HG03442 (cell line): ENCODE measurements around the gene VCAM1.
"Not testable (repeated sequence)": the region's sequence is repeated elsewhere in the genome, so short reads cannot be mapped to it uniquely, and the experiment has no call there.

ENCODE experiments used
- ATAC-seq: cut with Tn5 transposase; IDR thresholded peaks from one replicate; pipeline ENCODE4 v1.9.1; 2021; ENCODE audit warnings: mild to moderate bottlenecking, moderate library complexity; ENCODE audit not compliant: unreplicated experiment

Gene VCAM1

GRCh38 chr1:100773444-100773843 lies 53.9 kb downstream of the VCAM1 start:
- no peak for ATAC-seq

- ATAC-seq, result no peak
Observed at GRCh38 chr1:100774370-100774769, 54.8 kb downstream of the VCAM1 start.

- ATAC-seq, result no peak
Observed at GRCh38 chr1:100775483-100775882, 55.9 kb downstream of the VCAM1 start.

- no peak for ATAC-seq
Observed at GRCh38 chr1:100778748-100779147, 59.2 kb downstream of the VCAM1 start.

- no peak for ATAC-seq
Observed at GRCh38 chr1:100780814-100781213, 61.3 kb downstream of the VCAM1 start.

- ATAC-seq, result not testable (repeated sequence)
Observed at GRCh38 chr1:100781728-100782127, 62.2 kb downstream of the VCAM1 start.

- no peak for ATAC-seq
Observed at GRCh38 chr1:100782473-100783039, 63.0 kb downstream of the VCAM1 start.

- ATAC-seq, result no peak
Observed at GRCh38 chr1:100785470-100786052, 66.0 kb downstream of the VCAM1 start.

- ATAC-seq, result no peak
Observed at GRCh38 chr1:100786870-100787269, 67.3 kb downstream of the VCAM1 start.
